ENCODE data around the gene C1orf105.

The C1orf105 gene

DNA sequence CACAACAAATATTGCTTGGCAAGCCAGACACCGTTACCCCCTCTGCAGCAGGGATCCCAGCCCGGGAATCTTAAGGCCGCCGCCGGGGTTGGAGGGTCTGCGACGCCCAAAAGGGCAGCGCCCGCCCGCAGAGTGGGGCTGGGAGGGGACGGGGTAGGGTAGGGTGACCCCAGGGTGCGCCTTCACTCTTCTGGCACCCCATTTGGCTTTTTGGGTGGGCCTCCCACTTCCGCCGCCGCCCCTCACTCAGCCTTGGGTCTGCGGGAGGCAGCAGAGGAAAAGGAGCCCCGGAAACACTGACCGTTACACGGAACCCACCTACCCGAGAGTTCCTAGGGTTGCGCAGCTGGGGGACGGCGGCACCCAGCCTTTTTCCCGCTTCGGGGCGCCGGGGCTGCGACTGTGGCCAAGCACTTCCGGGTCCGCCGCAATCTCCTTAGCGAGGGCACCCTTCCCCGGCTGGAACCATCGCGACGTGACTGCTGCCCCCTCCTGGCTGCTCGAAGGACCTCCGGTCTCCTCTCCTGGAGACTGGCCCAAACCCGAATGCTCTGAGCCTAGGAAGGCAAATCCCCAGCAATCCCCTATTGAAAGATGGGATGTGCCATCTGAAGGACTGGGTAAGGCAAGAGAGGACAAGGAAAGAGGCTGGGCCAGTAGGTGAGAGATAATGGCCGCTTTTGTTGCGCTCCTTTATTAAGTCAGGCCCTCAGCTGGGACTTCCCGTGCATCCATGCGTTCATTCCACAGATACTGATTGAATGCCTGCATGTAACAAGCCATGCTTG is 23.4 kb downstream of the C1orf105 start, which contains the start of gene PIGC:
Gene PIGC (minus strand): TSS at position 404 of the 788 bp plus-strand sequence. CDS start 1,447 bp downstream, outside the sequence.
- in situ Hi-C loops (cut with HindIII; ENCODE audit: low sequenced_read_pairs), result no loop called here
- peak within 1 kb of the TSS; percentile 58 for H3K4me3 ChIP-seq (ENCODE audit: low read depth, low read length)
- TF ChIP-seq, protein P1, sequence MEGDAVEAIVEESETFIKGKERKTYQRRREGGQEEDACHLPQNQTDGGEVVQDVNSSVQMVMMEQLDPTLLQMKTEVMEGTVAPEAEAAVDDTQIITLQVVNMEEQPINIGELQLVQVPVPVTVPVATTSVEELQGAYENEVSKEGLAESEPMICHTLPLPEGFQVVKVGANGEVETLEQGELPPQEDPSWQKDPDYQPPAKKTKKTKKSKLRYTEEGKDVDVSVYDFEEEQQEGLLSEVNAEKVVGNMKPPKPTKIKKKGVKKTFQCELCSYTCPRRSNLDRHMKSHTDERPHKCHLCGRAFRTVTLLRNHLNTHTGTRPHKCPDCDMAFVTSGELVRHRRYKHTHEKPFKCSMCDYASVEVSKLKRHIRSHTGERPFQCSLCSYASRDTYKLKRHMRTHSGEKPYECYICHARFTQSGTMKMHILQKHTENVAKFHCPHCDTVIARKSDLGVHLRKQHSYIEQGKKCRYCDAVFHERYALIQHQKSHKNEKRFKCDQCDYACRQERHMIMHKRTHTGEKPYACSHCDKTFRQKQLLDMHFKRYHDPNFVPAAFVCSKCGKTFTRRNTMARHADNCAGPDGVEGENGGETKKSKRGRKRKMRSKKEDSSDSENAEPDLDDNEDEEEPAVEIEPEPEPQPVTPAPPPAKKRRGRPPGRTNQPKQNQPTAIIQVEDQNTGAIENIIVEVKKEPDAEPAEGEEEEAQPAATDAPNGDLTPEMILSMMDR (IDR thresholded peaks at IDR 0.05; ENCODE audit: low read depth, low read length), result peak; percentile 89
- DNase-seq (ENCODE audit: low read depth, low spot score), result peak; percentile 82

DNA sequence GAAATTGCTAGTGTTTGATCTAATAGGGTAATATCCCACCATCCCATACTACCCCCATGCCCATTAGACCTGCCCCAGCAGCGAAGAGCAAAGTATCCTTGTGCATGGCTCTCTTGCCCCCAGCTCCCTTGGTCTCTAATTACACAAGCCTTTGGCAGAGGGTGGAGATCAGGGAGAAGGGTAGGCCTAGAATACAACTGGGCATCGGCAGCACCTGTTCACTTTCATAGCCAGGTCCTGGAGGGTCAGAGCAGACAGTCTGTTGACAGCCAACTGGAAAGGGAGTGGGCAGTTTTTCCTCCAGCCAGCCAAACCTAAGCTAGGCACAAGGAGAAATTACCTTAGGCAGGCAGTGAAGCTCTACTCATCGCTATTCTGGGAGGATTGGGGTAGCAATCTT is 26.1 kb downstream of the C1orf105 start:
- TF ChIP-seq, protein P1 (IDR thresholded peaks at IDR 0.05; ENCODE audit: low read depth, low read length), result no peak
- no peak for DNase-seq (ENCODE audit: low read depth, low spot score)
- in situ Hi-C loops (cut with HindIII; ENCODE audit: low sequenced_read_pairs), result no loop called here
- no peak overlapping the region for H3K4me3 ChIP-seq (ENCODE audit: low read depth, low read length)

DNA sequence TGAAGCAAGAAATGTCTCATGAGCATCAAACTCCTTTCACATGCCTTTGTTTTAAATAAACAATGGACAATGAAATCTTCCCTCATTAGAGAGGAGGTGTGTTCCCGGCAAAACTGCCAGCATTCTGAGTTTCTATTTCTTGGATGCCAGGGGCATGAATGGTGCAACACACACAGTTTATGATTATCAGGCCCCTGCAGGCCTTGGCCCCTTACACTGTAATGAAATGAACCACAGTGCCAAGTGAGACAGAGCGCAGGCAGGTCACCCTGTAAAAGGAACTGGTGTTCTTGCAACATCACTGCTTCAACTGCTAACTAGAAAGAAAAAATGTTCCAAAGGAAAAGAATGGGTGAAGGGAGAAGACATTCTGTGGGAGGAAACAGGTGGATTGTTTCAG is 27.2 kb downstream of the C1orf105 start:
- in situ Hi-C loops (cut with HindIII; ENCODE audit: low sequenced_read_pairs), result no loop called here
- H3K4me3 ChIP-seq (ENCODE audit: low read depth, low read length), result no peak overlapping the region
- DNase-seq (ENCODE audit: low read depth, low spot score), result no peak
- TF ChIP-seq, protein P1 (IDR thresholded peaks at IDR 0.05; ENCODE audit: low read depth, low read length), result no peak

DNA sequence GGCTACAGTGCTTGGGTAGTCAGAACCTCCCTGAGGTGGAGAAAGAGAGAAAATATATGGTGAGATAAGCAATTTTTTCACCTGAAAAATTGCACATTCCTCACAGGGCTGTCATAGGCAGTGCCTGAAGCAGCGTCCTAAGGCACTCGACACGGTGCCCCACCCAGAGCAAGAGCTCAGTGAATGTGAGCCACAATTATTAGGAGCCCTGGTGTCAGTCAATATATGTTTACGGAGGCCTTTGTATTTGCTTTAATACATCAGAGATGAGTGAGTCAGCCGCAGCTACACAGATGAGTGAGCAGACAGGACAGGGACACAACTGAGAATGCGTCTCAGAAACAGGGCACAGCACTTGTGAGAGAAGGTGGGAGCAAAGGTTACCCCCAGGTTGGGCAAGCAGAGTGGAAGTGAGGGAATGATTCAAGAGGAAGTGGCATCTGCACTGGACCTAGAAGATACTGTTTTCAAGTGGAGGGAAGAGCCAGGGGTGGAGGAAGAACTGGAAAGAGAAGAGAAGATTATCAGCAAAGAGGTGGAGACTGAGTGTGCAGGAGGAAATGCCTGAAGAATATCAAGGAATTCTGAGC is 28.6 kb downstream of the C1orf105 start:
- H3K4me3 ChIP-seq (ENCODE audit: low read depth, low read length), result no peak overlapping the region
- TF ChIP-seq, protein P1 (IDR thresholded peaks at IDR 0.05; ENCODE audit: low read depth, low read length), result no peak
- in situ Hi-C loops (cut with HindIII; ENCODE audit: low sequenced_read_pairs), result no loop called here
- DNase-seq (ENCODE audit: low read depth, low spot score), result no peak

- TF ChIP-seq, protein P1 (IDR thresholded peaks at IDR 0.05; ENCODE audit: low read depth, low read length), result peak; percentile 81
- in situ Hi-C loops (cut with HindIII; ENCODE audit: low sequenced_read_pairs), result no loop called here
- no peak overlapping the region for H3K4me3 ChIP-seq (ENCODE audit: low read depth, low read length)
- DNase-seq (ENCODE audit: low read depth, low spot score), result peak; percentile 50
These were observed 29.4 kb downstream of the C1orf105 start for GRCh38 chr1:172449585-172450523.

GRCh38 chr1:172450524-172450885 is 30.0 kb downstream of the C1orf105 start:
- no peak for DNase-seq (ENCODE audit: low read depth, low spot score)
- H3K4me3 ChIP-seq (ENCODE audit: low read depth, low read length), result no peak overlapping the region
- TF ChIP-seq, protein P1 (IDR thresholded peaks at IDR 0.05; ENCODE audit: low read depth, low read length), result no peak
- in situ Hi-C loops (cut with HindIII; ENCODE audit: low sequenced_read_pairs), result no loop called here
